ENCODE data around the gene KLF15.

GRCh38 chr3:126351086-126351770, 6.0 kb downstream of the KLF15 start:
- TF ChIP-seq CTCF (IDR thresholded peaks at IDR 0.05) (no peak), POLR2A (IDR thresholded peaks at IDR 0.05) (no peak)

All from thyroid gland (tissue), 4 donors.